HUES6 (cell line): Measurements from ENCODE around the gene ACAN.

Source experiments
- H3K27ac ChIP-seq: 2 replicates; pipeline ENCODE4 v1.7.0; 2013; ENCODE audit warnings: low read depth, mild to moderate bottlenecking, low read length, inconsistent platforms
- H3K27me3 ChIP-seq: 2 replicates; pipeline ENCODE4 v1.6.1; 2013; ENCODE audit warnings: low read length; ENCODE audit not compliant: control insufficient read depth, insufficient read depth
- H3K36me3 ChIP-seq: 2 replicates; pipeline ENCODE4 v1.6.1; 2013; ENCODE audit warnings: low read length; ENCODE audit not compliant: control insufficient read depth, insufficient read depth
- H3K4me1 ChIP-seq: 2 replicates; pipeline ENCODE4 v1.6.1; 2013; ENCODE audit warnings: low read length; ENCODE audit not compliant: control insufficient read depth, insufficient read depth
- H3K4me3 ChIP-seq: 2 replicates; pipeline ENCODE4 v1.5.1; 2013; ENCODE audit warnings: low read depth, low read length
- H3K9ac ChIP-seq: one replicate; pipeline ENCODE4 v1.6.1; 2013; ENCODE audit warnings: mild to moderate bottlenecking, low read length
- H3K9me3 ChIP-seq: 2 replicates; pipeline ENCODE4 v1.6.1; 2013; ENCODE audit warnings: low read depth, low read length; ENCODE audit not compliant: control insufficient read depth, insufficient read depth

The ACAN gene

DNA sequence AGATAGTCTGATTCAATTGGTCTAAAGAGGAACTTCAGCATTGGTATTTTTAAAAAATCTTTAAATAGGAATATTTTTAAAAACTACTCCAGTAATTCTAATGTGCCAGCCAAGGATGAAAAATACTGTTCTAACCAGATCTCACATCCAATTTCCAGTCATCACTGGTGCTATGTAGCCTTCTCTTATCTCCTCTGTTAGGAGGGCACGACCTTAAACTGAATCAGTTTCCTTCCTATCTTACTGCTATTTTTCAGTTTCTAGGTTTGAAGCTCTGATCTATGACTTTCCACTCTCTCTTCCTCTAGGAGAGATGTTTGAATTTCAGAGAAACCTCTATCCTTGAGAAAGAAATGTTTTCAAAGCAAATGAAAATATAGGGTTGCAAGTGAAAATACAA, 60.2 kb downstream of the ACAN start:
- H3K36me3 ChIP-seq, result no peaks in the 10 kb centered on the region
- H3K27me3 ChIP-seq, result no peaks in the 10 kb centered on the region
- H3K27ac ChIP-seq, result no peak overlapping the region
- no peaks in the 10 kb centered on the region for H3K4me1 ChIP-seq
- no peak overlapping the region for H3K4me3 ChIP-seq
- H3K9me3 ChIP-seq, result no peaks in the 10 kb centered on the region; the same call in 1 of the 2 replicates
- H3K9ac ChIP-seq, result no peak overlapping the region

DNA sequence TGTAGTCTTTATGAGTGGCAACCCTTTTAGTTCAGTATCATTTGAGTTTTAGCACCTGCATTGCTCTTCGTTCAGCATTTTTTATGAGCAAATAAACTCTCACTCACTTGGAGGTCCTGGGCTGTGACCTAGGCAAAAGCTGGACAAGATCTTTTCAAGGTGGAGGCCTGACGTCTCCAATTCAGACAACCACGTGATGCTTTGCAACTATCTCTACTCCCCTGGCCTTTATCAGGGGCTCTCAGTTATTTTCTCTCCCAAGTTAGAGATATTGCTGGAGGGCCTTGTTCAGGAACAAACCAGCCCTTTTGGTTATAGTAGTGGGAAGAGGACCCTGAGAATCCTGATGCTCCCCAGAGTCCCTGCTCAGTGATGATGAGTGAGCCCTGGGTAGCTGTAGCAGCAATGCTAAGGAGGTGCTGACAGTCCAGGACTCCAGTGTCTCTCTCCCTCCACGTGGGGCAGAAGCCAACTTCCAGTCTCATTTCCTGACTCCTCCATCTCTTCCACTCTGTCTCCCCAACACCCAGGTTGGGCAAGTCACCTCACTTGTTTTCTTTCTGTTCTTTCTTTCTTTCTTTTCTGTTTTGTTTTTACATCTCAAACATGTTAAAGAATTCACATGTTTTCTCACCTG, 61.7 kb downstream of the ACAN start:
- H3K4me3 ChIP-seq, result no peak overlapping the region
- H3K36me3 ChIP-seq, result no peaks in the 10 kb centered on the region
- no peaks in the 10 kb centered on the region for H3K27me3 ChIP-seq
- no peak overlapping the region for H3K9ac ChIP-seq
- peaks cover 2% of the 10 kb centered on the region; the same call in 1 of the 2 replicates for H3K9me3 ChIP-seq
- no peaks in the 10 kb centered on the region for H3K4me1 ChIP-seq
- no peak overlapping the region for H3K27ac ChIP-seq

DNA sequence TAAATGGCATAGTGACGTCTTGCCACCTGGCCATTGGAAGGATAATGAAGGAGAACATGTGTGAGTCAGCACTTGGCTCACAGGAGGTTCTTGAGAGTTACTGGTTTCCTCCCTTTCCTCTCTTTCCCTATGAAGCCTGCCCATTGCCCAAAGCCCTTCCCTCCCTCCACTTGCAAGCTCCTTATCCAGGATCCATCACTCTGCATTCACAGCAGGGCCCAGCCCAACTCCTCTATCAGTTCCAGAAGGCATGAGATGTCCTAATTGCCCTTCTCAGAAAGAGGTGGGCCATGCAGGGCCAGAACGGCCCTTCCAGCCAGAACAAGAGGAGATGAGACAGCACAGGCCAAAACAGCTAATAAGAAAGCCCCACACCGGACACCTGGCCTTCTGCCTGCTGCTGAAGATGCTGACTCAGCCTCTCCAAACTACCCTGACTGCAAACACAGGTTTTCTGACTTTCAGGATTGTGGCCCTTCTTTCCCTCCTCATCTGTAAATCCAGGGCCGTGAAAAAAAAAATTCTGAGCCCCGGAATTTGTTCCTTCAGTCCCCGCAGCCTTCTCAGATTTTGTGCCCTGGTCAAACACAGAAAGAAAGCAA, 62.4 kb downstream of the ACAN start:
- no peak overlapping the region for H3K4me3 ChIP-seq
- H3K4me1 ChIP-seq, result no peaks in the 10 kb centered on the region
- no peak overlapping the region for H3K27ac ChIP-seq
- H3K9me3 ChIP-seq, result peaks cover 5% of the 10 kb centered on the region; the same call in 1 of the 2 replicates
- no peak overlapping the region for H3K9ac ChIP-seq
- H3K27me3 ChIP-seq, result no peaks in the 10 kb centered on the region
- no peaks in the 10 kb centered on the region for H3K36me3 ChIP-seq

DNA sequence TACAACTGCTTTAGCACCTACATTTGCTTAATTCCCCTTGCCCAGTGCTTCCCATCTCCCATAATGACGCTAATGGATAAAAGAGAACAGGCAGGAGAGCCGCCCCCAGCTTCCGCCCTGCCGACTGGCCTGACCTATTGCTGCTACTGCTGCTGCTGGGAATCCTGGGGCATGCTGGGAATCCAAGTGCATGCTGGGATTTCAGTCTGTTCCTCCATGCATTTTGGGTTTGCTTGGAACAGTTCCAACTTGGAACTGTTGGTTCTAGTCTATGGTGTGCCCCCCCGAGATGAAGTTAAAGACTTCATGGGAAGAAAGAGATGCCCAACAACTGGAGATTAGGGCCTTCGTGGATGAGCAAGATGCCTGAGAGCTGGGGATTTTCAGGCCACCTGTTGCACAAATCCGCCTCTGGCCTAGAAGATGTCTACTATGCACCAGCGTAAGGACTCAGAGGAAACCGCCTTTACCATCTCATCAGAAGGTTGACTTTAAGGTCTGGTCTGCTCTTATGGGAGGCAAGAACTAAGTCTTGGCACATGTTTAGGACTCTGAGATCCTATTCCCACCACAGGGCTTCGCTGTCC, 63.2 kb downstream of the ACAN start:
- no peaks in the 10 kb centered on the region for H3K36me3 ChIP-seq
- no peaks in the 10 kb centered on the region for H3K4me1 ChIP-seq
- no peak overlapping the region for H3K4me3 ChIP-seq
- H3K27me3 ChIP-seq, result peaks cover 4% of the 10 kb centered on the region; the same call in 1 of the 2 replicates
- H3K9ac ChIP-seq, result no peak overlapping the region
- H3K9me3 ChIP-seq, result peaks cover 5% of the 10 kb centered on the region; the same call in 1 of the 2 replicates
- H3K27ac ChIP-seq, result no peak overlapping the region

DNA sequence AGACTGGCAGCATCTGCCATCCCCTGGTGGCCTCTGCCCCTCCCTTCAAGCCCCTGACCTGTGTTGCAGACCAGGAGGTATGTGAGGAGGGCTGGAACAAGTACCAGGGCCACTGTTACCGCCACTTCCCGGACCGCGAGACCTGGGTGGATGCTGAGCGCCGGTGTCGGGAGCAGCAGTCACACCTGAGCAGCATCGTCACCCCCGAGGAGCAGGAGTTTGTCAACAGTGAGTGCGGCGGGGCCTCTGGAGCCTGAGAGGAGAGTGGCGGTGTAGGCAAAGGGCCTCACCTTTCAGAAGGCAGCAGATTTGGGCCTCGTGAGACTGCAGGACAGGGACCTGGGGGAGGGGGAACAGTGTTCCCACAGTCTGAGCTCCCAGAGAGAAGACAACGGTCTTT, 68.1 kb downstream of the ACAN start:
- Histone ChIP-seq H3K27ac (no peak overlapping the region), H3K36me3 (no peaks in the 10 kb centered on the region), H3K27me3 (peaks cover 4% of the 10 kb centered on the region; the same call in 1 of the 2 replicates), H3K4me1 (no peaks in the 10 kb centered on the region), H3K9me3 (0 out of 2 replicates have a peak, but pooled peaks cover 5% of the 10 kb centered on the region), H3K4me3 (no peak overlapping the region), H3K9ac (no peak overlapping the region)

DNA sequence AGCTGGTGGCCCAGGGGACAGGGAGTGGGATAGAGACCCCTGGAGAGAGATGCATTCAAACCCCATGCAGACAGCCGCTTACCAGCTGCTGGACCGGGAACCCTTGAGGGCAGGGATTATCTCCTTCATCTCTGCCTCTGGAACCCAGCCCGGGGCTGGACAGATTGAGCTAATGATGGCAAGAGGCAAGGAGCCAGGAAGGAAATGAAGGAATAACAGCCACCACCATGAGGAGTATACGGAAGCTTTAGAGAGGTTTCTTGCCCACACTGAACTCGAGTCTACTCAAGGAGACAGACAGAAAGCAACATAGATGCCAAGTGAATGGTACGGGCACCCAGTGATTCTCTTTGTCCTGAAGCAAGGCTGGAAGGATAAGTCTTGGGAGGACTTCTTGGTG, 68.9 kb downstream of the ACAN start:
- Histone ChIP-seq H3K4me1 (no peaks in the 10 kb centered on the region), H3K36me3 (no peaks in the 10 kb centered on the region), H3K9me3 (0 out of 2 replicates have a peak, but pooled peaks cover 5% of the 10 kb centered on the region), H3K27ac (no peak overlapping the region), H3K9ac (no peak overlapping the region), H3K27me3 (peaks cover 4% of the 10 kb centered on the region; the same call in 1 of the 2 replicates), H3K4me3 (no peak overlapping the region)

DNA sequence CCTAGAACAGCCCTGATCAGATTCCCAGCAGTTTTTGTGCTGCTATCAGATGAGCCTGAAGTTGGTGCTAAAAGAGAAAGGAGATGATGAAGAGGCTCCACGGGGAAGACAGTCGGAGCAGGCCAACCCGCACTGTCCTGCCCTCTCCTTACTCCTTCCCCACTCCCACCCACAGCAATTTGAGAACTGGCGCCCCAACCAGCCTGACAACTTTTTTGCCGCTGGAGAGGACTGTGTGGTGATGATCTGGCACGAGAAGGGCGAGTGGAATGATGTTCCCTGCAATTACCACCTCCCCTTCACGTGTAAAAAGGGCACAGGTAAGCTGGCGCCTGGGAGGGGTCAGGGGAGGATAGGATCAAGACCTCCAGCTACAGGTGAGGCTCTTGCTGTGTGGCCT, 69.5 kb downstream of the ACAN start:
- 0 out of 2 replicates have a peak, but pooled peaks cover 5% of the 10 kb centered on the region for H3K9me3 ChIP-seq
- H3K36me3 ChIP-seq, result no peaks in the 10 kb centered on the region
- no peak overlapping the region for H3K27ac ChIP-seq
- H3K27me3 ChIP-seq, result peaks cover 4% of the 10 kb centered on the region; the same call in 1 of the 2 replicates
- no peaks in the 10 kb centered on the region for H3K4me1 ChIP-seq
- no peak overlapping the region for H3K9ac ChIP-seq
- no peak overlapping the region for H3K4me3 ChIP-seq

DNA sequence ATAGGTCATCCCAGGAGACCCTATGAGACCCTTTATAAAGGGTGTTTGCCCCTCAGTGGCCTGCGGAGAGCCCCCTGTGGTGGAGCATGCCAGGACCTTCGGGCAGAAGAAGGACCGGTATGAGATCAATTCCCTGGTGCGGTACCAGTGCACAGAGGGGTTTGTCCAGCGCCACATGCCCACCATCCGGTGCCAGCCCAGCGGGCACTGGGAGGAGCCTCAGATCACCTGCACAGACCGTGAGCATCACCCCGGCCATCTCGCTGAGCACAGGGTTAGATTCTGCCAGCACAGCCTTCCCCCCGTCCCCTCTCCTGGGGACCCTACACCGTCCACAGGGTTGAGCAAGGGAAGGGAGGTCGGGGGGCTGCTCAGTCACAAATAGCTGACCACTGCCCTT, 70.5 kb downstream of the ACAN start:
- Histone ChIP-seq H3K4me3 (no peak overlapping the region), H3K9ac (no peak overlapping the region), H3K27me3 (peaks cover 4% of the 10 kb centered on the region; the same call in 1 of the 2 replicates), H3K9me3 (0 out of 2 replicates have a peak, but pooled peaks cover 5% of the 10 kb centered on the region), H3K27ac (no peak overlapping the region), H3K4me1 (no peaks in the 10 kb centered on the region), H3K36me3 (no peaks in the 10 kb centered on the region)

DNA sequence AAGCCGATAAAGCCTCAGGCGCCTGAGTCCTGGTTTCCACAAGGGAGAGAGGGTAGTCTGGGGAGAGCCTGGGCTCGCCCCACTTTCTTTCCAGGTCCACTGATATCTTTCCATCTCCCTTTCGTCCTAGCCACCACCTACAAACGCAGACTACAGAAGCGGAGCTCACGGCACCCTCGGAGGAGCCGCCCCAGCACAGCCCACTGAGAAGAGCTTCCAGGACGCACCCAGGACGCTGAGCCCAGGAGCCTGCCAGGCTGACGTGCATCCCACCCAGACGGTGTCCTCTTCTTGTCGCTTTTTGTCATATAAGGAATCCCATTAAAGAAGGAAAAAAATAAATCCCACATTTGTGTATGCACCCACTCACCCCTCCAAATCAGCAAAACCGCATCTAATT, 71.0 kb downstream of the ACAN start:
- H3K36me3 ChIP-seq, result no peaks in the 10 kb centered on the region
- no peak overlapping the region for H3K4me3 ChIP-seq
- no peak overlapping the region for H3K27ac ChIP-seq
- 0 out of 2 replicates have a peak, but pooled peaks cover 5% of the 10 kb centered on the region for H3K9me3 ChIP-seq
- peaks cover 4% of the 10 kb centered on the region; the same call in 1 of the 2 replicates for H3K27me3 ChIP-seq
- H3K9ac ChIP-seq, result no peak overlapping the region
- H3K4me1 ChIP-seq, result no peaks in the 10 kb centered on the region

DNA sequence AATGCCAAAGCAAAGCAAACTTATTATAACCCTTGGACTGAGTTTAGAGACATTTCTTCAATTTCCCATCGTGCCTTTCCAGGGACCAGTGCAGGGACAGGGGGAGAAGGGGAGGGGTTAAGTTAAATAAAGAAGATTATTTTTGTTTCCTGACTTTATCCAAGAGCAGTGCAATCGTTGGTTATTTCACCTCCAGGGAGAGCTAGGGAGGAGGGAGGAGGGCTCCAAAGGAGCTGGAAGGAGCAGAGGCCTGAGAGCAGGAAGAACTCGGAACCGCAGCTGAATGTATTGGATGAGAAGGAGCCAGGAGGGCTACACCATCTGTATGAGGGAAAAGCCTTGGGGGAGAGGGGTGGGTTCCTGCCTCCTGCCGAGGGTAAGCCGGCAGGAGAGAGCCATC, 71.4 kb downstream of the ACAN start:
- H3K36me3 ChIP-seq, result no peaks in the 10 kb centered on the region
- H3K9me3 ChIP-seq, result 0 out of 2 replicates have a peak, but pooled peaks cover 5% of the 10 kb centered on the region
- H3K27me3 ChIP-seq, result peaks cover 4% of the 10 kb centered on the region; the same call in 1 of the 2 replicates
- no peak overlapping the region for H3K27ac ChIP-seq
- H3K4me1 ChIP-seq, result no peaks in the 10 kb centered on the region
- H3K4me3 ChIP-seq, result no peak overlapping the region
- no peak overlapping the region for H3K9ac ChIP-seq

DNA sequence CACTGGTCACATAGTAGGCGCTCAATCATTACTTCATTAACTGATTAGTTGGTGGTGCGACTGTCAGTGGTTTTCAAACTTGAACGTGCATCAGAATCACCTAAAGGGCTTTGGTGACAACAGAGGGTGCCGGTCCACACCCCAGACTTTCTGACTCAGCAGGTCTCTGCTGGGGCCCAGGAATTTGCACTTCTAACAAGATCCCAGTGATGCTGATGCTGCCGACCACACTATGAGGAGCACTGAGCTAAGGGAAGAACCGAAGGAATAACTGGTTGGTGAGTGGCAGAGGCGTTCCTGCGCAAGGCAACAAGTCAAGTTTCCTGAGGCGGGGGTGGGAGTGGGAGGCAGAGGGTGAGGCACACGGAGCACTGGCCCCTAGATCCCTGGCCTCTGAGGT, 73.3 kb downstream of the ACAN start:
- no peak overlapping the region for H3K9ac ChIP-seq

More for the DNA sequence above, 73.3 kb downstream of the ACAN start:
- peaks cover 1% of the 10 kb centered on the region; the same call in 1 of the 2 replicates for H3K36me3 ChIP-seq
- H3K4me3 ChIP-seq, result no peak overlapping the region
- no peak overlapping the region for H3K27ac ChIP-seq
- no peaks in the 10 kb centered on the region for H3K9me3 ChIP-seq
- H3K4me1 ChIP-seq, result no peaks in the 10 kb centered on the region
- no peaks in the 10 kb centered on the region for H3K27me3 ChIP-seq
